ENCODE measurements around the gene ABCG4. TPM values are rescaled to one million over a fixed set of nuclear protein-coding genes. Genes with fewer than 3 reads are reported as not detected.

ABCG4 gene
- total and polyA plus RNA-seq, 12 donors = 0.17 to 1.6 (median 1.2) TPM

DNA sequence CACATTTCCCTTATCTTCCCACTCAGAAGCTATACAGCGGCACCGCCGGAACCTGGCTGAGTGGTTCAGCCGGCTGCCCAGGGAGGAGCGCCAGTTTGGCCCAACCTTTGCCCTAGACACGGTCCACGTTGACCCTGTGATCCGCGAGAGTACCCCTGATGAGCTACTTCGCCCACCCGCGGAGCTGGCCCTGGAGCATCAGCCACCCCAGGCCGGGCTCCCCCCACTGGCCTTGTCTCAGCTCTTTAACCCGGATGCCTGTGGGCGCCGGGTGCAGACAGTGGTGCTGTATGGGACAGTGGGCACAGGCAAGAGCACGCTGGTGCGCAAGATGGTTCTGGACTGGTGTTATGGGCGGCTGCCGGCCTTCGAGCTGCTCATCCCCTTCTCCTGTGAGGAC lies 24.6 kb downstream of the ABCG4 start:
- Histone ChIP-seq H3K27me3 (no peaks in the 10 kb centered on the region), H3K4me3 (no peak overlapping the region), H3K36me3 (peaks cover 0 to 61% (median 17%) of the 10 kb centered on the region in 9 donors), H3K27ac (no peak overlapping the region), H3K4me1 (peaks cover 0 to 24% (median 8%) of the 10 kb centered on the region in 9 donors), H3K9me3 (no peaks in the 10 kb centered on the region)
- DNase-seq (no peak), ATAC-seq (no peak)
- TF ChIP-seq, protein P1, sequence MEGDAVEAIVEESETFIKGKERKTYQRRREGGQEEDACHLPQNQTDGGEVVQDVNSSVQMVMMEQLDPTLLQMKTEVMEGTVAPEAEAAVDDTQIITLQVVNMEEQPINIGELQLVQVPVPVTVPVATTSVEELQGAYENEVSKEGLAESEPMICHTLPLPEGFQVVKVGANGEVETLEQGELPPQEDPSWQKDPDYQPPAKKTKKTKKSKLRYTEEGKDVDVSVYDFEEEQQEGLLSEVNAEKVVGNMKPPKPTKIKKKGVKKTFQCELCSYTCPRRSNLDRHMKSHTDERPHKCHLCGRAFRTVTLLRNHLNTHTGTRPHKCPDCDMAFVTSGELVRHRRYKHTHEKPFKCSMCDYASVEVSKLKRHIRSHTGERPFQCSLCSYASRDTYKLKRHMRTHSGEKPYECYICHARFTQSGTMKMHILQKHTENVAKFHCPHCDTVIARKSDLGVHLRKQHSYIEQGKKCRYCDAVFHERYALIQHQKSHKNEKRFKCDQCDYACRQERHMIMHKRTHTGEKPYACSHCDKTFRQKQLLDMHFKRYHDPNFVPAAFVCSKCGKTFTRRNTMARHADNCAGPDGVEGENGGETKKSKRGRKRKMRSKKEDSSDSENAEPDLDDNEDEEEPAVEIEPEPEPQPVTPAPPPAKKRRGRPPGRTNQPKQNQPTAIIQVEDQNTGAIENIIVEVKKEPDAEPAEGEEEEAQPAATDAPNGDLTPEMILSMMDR (IDR thresholded peaks at IDR 0.05) = no peak
- intact Hi-C loops (cut with DNase I) = no loop called here
- 94 to 95% methylated on average over 21 of the region's 21 CpGs for WGBS, 2 donors

DNA sequence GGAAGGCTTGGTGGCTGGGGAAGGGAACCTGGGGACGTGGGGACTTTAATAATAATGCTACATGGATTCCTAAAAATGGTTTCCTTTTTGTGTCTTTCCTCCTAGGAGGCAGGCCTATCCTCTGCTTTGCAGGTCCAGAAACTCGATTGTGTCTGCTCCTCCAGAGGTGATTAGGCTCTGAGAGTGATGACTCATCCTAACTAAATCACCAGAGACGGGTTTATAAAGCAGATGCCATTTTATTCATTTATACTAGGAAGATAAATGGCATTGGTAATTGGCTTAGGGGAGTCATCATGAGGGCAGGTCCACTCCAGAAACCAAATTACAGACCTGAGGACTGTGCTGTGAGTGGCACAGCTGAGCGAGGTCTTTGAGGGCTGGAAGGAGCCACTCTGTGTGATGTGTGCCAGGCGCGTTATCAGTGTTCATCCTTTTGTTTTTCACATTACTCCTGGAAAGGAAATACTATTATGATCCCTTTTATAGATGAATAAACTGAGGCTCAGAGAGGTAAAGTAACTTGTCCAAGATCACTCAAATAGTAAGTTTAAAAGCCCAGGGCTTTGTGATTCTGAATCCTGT lies 26.7 kb downstream of the ABCG4 start:
- intact Hi-C loops (cut with DNase I) = no loop called here
- Histone ChIP-seq H3K9me3 (no peaks in the 10 kb centered on the region), H3K4me1 (peaks cover 0 to 20% (median 0%) of the 10 kb centered on the region in 9 donors), H3K27me3 (no peaks in the 10 kb centered on the region), H3K27ac (no peak overlapping the region), H3K36me3 (peaks cover 0 to 72% (median 29%) of the 10 kb centered on the region in 9 donors), H3K4me3 (no peak overlapping the region)
- DNase-seq (no peak), ATAC-seq (no peak)
- WGBS, 2 donors = 71 to 72% methylated on average over 6 of the region's 6 CpGs
- TF ChIP-seq, protein P1 (IDR thresholded peaks at IDR 0.05) = no peak

DNA sequence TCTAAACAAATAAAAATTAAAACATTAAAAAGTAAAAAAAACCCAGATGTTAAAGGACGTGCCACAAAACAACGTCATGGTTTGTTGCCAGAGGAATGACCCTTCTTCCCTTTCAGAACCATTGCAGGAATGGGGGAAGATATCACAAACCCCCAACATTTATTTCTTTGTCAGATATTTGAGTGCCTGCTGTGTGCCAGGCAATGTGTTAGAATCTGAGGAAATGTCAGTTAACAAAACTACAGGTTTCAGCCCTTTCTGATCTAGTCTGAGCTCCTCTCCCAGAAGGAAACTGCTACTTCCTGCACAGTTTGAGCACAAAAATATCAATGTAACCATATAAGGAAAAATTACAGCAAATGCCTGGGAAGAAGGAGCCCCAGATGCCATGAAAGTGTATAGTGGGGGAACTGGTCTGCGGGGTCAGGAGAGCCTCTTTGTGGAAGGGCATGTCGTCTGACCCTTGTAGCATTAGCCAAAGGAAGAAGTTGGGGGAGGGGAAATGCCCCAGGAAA lies 29.4 kb downstream of the ABCG4 start:
- Histone ChIP-seq H3K4me3 (no peak overlapping the region), H3K9me3 (no peaks in the 10 kb centered on the region), H3K27me3 (no peaks in the 10 kb centered on the region), H3K4me1 (peaks cover 0 to 19% (median 0%) of the 10 kb centered on the region in 9 donors), H3K36me3 (peaks cover 0 to 89% (median 29%) of the 10 kb centered on the region in 9 donors), H3K27ac (peak overlapping the region in 2 of 10 donors; percentile 13 to 29)
- 62% methylated on average over 4 of the region's 4 CpGs for WGBS, 2 donors
- no peak for DNase-seq
- ATAC-seq = peak in 1 of 8 donors; percentile 17
- TF ChIP-seq, protein P1 (IDR thresholded peaks at IDR 0.05) = no peak
- intact Hi-C loops (cut with DNase I) = no loop called here

DNA sequence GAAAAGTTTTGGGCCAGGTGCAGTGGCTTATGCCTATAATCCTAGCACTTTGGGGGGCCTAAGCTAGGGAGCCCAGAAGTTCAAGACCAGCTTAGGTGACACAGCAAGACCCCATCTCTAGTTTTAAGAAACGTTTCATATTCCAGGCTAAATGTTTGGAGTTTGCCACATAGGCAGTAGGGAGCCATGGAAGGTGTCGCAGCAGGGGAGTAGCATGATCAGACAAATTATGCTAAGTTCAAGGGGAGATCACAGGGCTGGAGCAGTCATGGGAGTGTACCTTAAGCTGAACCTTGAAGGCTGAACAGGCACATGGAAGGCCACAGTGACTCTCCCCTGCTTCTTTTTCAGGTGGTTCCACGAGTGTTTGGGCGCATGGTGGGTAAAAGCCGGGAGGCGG lies 30.5 kb downstream of the ABCG4 start:
- no peak overlapping the region for H3K4me3 ChIP-seq
- TF ChIP-seq, protein P1 (IDR thresholded peaks at IDR 0.05) = no peak
- H3K9me3 ChIP-seq = no peaks in the 10 kb centered on the region
- peaks cover 0 to 19% (median 0%) of the 10 kb centered on the region in 9 donors for H3K4me1 ChIP-seq
- H3K27me3 ChIP-seq = no peaks in the 10 kb centered on the region
- no peak overlapping the region for H3K27ac ChIP-seq
- ATAC-seq = no peak
- intact Hi-C loops (cut with DNase I) = no loop called here
- DNase-seq = no peak
- 94 to 96% methylated on average over 6 of the region's 6 CpGs for WGBS, 2 donors
- H3K36me3 ChIP-seq = peaks cover 0 to 87% (median 28%) of the 10 kb centered on the region in 9 donors

Measured in heart right ventricle (tissue), 16 donors.